PC-9 (cell line): ENCODE results near the gene PLIN4.

Experiments used
- EZH2 ChIP-seq: fragments of 200-600 bp; sonication (generic); IDR thresholded peaks from 2 replicates; pipeline ENCODE4 v1.8.0; 2017; ENCODE audit warnings: antibody characterized with exemption, low read depth
- TF ChIP-seq, protein P1 (sequence below): fragments of 200-600 bp; sonication (generic); conservative IDR thresholded peaks from 2 replicates; pipeline ENCODE4 v1.6.1; 2017; ENCODE audit warnings: mixed run types, antibody characterized with exemption, mild to moderate bottlenecking, moderate library complexity

DNA sequence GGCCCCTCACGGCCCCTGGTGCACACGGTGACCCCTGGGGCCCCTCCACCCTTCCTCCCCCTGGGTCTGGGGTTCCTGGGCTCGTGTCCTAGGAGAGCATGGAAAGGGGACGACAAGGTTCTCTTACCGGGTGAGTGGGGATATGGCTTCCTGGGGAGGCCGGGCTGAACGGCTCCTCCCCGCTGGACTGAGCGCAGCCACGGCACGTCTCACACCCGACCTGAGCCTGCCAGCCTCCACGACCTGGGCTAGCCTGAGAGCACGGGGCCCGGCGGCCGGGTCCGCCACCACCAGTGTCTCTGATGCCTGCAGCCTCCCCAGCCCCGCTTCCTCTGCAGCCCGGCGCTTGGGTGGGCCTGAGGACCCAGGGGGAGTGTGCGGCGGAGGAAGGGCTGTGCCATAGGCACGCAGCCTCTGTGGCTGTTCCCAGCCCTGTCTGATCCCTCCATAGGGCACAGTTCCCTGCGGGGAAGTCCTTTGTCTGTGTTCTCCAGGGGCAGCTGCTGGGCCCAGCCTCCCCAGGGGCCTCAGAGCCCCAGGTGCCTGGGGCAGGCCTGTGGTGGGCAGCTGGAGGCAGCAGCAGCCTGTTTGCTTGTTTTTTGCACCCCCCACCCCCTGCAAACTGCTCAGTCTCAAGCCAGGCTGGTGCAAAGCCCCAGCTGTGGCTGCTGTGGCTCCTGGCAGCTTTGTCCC is 15.0 kb downstream of the PLIN4 start:
- TF ChIP-seq, protein P1, sequence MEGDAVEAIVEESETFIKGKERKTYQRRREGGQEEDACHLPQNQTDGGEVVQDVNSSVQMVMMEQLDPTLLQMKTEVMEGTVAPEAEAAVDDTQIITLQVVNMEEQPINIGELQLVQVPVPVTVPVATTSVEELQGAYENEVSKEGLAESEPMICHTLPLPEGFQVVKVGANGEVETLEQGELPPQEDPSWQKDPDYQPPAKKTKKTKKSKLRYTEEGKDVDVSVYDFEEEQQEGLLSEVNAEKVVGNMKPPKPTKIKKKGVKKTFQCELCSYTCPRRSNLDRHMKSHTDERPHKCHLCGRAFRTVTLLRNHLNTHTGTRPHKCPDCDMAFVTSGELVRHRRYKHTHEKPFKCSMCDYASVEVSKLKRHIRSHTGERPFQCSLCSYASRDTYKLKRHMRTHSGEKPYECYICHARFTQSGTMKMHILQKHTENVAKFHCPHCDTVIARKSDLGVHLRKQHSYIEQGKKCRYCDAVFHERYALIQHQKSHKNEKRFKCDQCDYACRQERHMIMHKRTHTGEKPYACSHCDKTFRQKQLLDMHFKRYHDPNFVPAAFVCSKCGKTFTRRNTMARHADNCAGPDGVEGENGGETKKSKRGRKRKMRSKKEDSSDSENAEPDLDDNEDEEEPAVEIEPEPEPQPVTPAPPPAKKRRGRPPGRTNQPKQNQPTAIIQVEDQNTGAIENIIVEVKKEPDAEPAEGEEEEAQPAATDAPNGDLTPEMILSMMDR = no peak
- no peak for TF ChIP-seq EZH2
